Right ventricle myocardium inferior (tissue), 1 donor: ENCODE results near the gene PSPN. TPM values are rescaled to one million over a fixed set of nuclear protein-coding genes. Genes with fewer than 3 reads are reported as not detected.
A peak's percentile ranks its signal among the peaks of the same experiment; 100 is the strongest.
"Not testable (repeated sequence)": the region's sequence is repeated elsewhere in the genome, so short reads cannot be mapped to it uniquely, and the experiment has no call there.

Source experiments
- ATAC-seq: fragments of 200-7000 bp; cut with Tn5 transposase; one replicate; pipeline ENCODE4 v1.9.1; 2020; ENCODE audit warnings: mild to moderate bottlenecking, moderate library complexity
- DNase-seq: peaks from one replicate; pipeline ENCODE4 v3.0.0; 2021; ENCODE audit errors: missing footprints
- intact Hi-C: fragments of 100-400 bp; cut with DNase I; formaldehyde crosslinking; loops from one replicate; pipeline ENCODE4 v1.11.0; 2022
- total RNA-seq: library from RNA; stranded (reverse); fragmentation: NEBNext Ultra II Directional; extraction: Animal tissue kit (Norgen Biotek cat#: 25700); gene quantifications from one replicate; pipeline ENCODE4 v1.2.1, GENCODE V29; 2021
- donor health status: DM: no; HTN: yes; CAD: no; lungs with severe emphysema.

PSPN gene
- total RNA-seq, 1 donor from 2014 or later = 1.1 TPM

GRCh38 chr19:6376512-6377190 lies 918 bp upstream of the PSPN start:
- ATAC-seq (no peak), DNase-seq (no peak)
- intact Hi-C loops = no loop called here

DNA sequence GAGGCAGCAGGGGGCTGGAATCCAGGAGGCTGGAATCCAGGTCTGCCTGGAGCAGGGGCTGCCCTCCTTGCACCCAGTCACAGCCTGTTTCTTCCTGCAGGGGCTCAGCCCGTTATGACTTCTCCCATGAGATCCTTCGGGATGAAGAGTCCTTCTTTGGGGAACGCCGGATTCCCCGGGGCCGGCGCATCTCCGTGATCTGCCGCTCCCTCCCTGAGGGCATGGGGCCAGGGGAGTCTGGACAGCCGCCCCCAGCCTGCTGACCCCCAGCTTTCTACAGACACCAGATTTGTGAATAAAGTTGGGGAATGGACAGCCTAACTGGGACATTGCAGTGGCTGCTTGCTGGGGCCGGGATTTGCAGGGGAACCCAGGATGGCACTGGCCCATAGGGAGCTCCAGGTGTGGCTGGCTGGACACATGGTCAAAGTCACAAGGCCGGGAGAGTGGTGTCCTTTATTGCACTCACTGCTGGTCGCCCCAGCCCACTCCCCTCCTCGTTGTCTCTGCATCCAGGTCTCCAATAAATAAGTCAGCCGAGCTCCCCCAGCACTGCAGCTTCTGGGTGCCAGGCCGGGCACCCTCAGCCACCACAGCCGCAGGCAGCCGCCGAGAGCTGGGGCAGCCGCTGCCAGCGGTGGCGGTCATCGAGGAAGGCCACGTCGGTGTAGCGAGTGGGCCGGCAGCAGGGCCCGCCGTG lies 872 bp downstream of the PSPN start:
- ATAC-seq (no peak), DNase-seq (no peak)
- intact Hi-C loops = no loop called here

GRCh38 chr19:6374161-6374709 lies 1.5 kb downstream of the PSPN start:
- DNase-seq (no peak), ATAC-seq (no peak)
- intact Hi-C loops = no loop called here

DNA sequence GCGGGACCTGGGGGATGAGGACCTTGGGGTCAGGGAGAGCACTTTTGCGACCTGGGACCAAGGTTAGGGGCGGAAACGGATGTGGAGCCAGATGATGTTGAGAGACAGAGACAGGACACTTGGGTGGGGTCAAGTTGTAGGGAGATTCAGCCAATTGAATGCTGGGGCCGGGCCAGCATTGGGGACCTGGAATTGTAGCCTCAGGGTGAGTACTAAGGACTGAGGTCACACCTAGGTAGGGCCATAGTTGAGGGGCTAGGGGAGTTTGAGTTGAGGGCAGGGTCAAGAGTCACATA lies 2.0 kb downstream of the PSPN start:
- DNase-seq = no peak
- no peak for ATAC-seq
- intact Hi-C loops = loop anchor here (1.0 to 2.0 kb wide), 3 partner anchors 19 to 469 kb away; partner anchors contain the start of genes GTF2F1 and VMAC

DNA sequence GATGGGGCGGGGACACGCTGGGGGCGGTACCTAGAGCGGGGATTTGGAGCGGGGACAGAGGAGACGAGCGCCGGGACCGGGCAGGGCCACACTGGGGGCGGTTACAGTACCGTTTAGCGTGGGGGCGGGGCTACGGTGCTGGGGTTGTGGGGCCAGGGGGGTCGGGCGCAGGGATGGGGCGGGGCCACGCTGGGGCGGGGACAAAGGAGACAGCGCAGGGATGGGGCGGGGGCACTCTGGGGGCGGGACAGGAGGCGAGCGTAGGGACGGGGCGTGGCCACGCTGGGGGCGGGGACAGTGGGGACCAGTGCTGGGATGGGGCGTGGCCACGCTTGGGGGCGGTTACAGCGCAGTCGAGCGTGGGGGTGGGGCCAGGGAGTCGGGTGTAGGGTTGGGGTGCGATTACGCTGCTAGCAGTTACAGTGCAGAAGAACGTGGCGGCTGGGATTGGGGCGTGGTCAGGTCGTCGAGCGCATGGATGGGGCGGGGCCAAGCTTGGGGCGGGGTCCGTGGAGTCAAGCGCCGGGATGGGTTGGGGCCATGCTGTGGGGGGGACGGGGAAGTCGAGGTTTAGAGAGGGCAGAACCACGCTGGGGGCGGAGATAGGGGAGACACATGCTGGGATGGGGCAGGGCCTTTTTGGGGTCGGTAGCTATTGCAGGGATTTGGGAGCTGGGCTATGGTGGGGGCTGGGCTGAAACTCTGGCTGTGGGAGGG lies 2.5 kb downstream of the PSPN start:
- DNase-seq (peak; percentile 100), ATAC-seq (peak; percentile 90)
- intact Hi-C loops = loop anchor here (1.0 to 2.0 kb wide), 3 partner anchors 20 to 469 kb away; partner anchors contain the start of genes GTF2F1 and VMAC

DNA sequence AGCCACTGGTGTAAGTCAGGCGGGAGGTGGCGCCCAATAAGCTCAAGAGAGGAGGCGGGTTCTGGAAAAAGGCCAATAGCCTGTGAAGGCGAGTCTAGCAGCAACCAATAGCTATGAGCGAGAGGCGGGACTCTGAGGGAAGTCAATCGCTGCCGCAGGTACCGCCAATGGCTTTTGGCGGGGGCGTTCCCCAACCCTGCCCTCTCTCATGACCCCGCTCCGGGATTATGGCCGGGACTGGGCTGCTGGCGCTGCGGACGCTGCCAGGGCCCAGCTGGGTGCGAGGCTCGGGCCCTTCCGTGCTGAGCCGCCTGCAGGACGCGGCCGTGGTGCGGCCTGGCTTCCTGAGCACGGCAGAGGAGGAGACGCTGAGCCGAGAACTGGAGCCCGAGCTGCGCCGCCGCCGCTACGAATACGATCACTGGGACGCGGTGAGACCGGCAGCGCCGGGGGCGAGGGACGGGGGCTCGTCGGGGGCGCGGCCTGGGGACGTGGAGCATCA lies 3.1 kb downstream of the PSPN start, which contains the start of gene ALKBH7:
Gene ALKBH7 (plus strand): TSS at position 201 of the 502 bp plus-strand sequence. CDS start 27 bp downstream, at position 228.
- ATAC-seq (peak; percentile 92), DNase-seq (peak; percentile 98)
- intact Hi-C loops = loop anchor here (1.0 to 2.0 kb wide), 3 partner anchors 20 to 468 kb away; partner anchors contain the start of genes GTF2F1 and VMAC

- ATAC-seq (no peak), DNase-seq (no peak)
- intact Hi-C loops = no loop called here
Observed at GRCh38 chr19:6364353-6364752, 11.4 kb downstream of the PSPN start.

- ATAC-seq = no peak
- intact Hi-C loops = no loop called here
Observed at GRCh38 chr19:6362351-6362801, 13.4 kb downstream of the PSPN start.

DNA sequence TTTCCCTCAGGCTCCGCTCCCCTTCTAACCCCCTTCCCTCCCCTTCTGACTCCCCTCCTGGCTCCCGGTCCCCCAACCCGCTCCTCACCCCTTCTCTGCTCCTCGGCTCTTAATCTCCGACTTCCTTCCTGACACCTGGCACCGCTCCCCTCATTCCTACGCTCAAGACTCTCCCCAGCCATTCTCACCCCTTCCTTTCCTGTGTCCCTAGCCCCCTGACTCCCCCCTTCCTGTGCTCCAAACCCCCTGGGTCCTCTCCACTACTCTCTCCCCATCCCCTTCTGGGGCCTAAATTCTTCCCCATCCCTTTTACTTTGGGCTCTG lies 13.7 kb downstream of the PSPN start:
- no peak for ATAC-seq
- no peak for DNase-seq
- intact Hi-C loops = no loop called here

More at GRCh38 chr19:6362351-6362801, 13.4 kb downstream of the PSPN start:
- no peak for DNase-seq

GRCh38 chr19:6360857-6361216 lies 14.9 kb downstream of the PSPN start:
- DNase-seq, ATAC-seq: not testable (repeated sequence)
- intact Hi-C loops = loop anchor here (1.0 kb wide), 1 partner anchor 32 kb away; the partner anchor contains the start of gene GTF2F1

DNA sequence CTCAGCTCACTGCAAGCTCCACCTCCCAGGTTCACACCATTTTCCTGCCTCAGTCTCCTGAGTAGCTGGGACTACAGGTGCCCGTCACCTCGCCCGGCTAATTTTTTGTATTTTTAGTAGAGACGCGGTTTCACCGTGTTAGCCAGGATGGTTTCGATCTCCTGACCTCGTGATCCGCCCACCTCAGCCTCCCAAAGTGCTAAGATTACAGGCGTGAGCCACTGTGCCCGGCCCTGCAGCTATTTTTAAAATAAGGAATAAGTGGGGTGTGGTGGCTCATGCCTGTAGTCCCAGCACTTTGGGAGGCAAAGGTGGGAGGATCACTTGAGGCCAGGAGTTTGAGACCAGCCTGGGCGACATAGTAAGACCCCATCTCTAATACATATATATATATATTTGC lies 15.3 kb downstream of the PSPN start:
- intact Hi-C loops, DNase-seq, ATAC-seq: not testable (repeated sequence)

- intact Hi-C loops = no loop called here
- no peak for DNase-seq
- no peak for ATAC-seq
Observed at GRCh38 chr19:6359568-6360341, 16.0 kb downstream of the PSPN start.

- no peak for DNase-seq
- intact Hi-C loops = no loop called here
- no peak for ATAC-seq
Observed at GRCh38 chr19:6358003-6358402, 17.7 kb downstream of the PSPN start.

DNA sequence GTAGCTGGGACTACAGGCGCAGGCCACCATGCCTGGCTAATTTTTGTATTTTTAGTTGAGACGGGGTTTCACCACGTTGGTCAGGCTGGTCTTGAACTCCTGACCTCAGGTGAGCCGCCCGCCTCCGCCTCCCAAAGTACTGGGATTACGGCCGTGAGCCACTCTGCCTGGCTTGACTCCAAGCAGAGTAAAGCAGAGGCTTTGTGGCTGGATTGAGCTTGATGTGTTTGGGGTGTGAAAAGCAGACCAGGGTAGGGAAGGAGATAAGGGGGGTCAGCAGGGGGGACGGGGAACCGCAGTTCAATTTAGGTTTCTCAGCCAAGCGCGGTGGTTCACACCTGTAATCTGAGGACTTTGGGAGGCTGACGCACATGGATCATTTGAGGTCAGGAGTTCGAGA lies 18.6 kb downstream of the PSPN start:
- DNase-seq = no peak
- intact Hi-C loops = no loop called here
- ATAC-seq = no peak

GRCh38 chr19:6355321-6356040 lies 20.3 kb downstream of the PSPN start:
- DNase-seq, intact Hi-C loops, ATAC-seq: not testable (repeated sequence)

DNA sequence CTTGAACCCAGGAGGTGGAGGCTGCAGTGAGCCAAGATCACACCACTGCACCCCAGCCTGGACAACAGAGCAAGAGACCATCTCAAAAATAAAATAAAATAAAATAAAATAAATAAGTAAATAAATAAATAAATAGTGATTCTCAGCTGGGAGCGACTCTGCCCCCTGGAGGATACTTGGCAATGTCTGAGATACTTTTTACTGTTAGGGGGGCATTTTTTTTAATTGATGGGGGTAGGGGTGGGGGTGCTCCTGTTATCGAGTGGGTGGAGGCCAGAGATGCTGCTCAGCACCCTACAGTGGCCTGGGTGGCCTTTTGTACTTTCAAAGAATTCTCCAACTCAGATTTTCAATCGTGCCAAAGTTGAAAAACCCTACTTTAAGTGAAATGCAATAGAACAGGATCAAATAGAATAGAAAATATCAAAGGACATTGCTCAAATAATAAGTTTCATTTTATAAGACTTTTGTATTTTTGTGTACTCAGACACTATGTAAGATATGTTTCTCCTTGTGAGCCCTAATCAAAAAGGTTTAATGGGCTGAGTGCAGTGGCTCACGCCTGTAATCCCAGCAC lies 21.5 kb downstream of the PSPN start:
- DNase-seq = no peak
- intact Hi-C loops = no loop called here
- ATAC-seq = no peak

DNA sequence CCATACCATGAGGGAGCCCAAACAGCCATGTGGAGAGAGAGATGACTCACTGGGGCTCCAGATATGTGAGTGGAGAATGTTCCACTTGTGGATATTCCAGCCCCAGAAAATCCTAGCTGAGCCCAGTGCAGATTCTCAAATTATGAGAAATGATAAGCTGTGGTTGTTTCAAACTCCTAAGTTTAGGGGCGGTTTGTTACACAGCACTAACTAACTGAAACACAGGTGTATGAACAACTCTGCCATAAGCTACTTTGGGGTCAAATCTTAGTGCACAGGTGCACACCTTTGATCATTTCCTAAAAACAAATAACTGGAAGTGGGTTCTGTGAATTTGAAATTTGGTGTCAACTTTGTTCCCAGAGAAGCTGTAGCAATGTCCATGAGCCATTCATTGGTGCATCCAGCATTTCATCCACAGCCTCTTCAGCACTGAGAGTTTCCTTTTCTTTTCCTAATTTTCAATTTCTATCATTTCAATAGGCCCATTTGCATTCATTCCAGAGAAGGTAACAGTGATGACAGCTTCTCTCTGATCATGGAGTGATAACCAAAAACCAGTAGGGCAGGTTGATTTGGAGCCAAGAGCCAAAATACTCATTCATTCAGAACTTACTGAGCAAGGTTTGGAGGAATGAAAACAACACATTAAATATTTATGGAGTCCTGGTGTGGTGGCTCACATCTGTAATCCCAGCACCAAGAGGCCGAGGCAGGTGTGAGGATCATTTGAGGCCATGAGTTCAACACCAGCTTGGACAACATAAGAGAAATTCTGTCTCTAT lies 23.2 kb downstream of the PSPN start:
- intact Hi-C loops = no loop called here
- DNase-seq = no peak
- ATAC-seq = no peak
